Measurements from ENCODE around the gene NOC2L. TPM values are rescaled to one million over a fixed set of nuclear protein-coding genes. Genes with fewer than 3 reads are reported as not detected.
"Not testable (repeated sequence)": the region's sequence is repeated elsewhere in the genome, so short reads cannot be mapped to it uniquely, and the experiment has no call there.

The NOC2L gene
- total RNA-seq, 1 donor from 2014 or later, result 42.5 TPM

GRCh38 chr1:997713-997992 is 38.6 kb upstream of the NOC2L start:
- no peak overlapping the region for H3K4me3 ChIP-seq
- no peak overlapping the region for H3K27ac ChIP-seq
- peaks cover 34% of the 10 kb centered on the region for H3K4me1 ChIP-seq
- peaks cover under 1% of the 10 kb centered on the region for H3K9me3 ChIP-seq
- no peak for TF ChIP-seq POLR2AphosphoS5 (IDR thresholded peaks at IDR 0.05; ENCODE audit: insufficient read depth in 1 of 2, low read depth in 1 of 2)
- TF ChIP-seq POLR2A (IDR thresholded peaks at IDR 0.05), result no peak
- TF ChIP-seq CTCF (IDR thresholded peaks at IDR 0.05), result no peak
- no peak for DNase-seq (ENCODE audit: extremely low spot score in 2 of 2)
- H3K36me3 ChIP-seq, result no peaks in the 10 kb centered on the region
- intact Hi-C loops (cut with DNase I), result no loop called here
- no peaks in the 10 kb centered on the region for H3K27me3 ChIP-seq

GRCh38 chr1:996851-997712 is 38.0 kb upstream of the NOC2L start:
- intact Hi-C loops (cut with DNase I), result no loop called here
- Histone ChIP-seq H3K27me3 (no peaks in the 10 kb centered on the region), H3K27ac (no peak overlapping the region), H3K9me3 (peaks cover 6% of the 10 kb centered on the region), H3K4me1 (peaks cover 31% of the 10 kb centered on the region), H3K4me3 (no peak overlapping the region), H3K36me3 (no peaks in the 10 kb centered on the region)
- DNase-seq (ENCODE audit: extremely low spot score in 2 of 2), result peak in 1 of 2 donors; percentile 83
- TF ChIP-seq POLR2AphosphoS5 (IDR thresholded peaks at IDR 0.05; ENCODE audit: insufficient read depth in 1 of 2, low read depth in 1 of 2), result no peak
- no peak for TF ChIP-seq CTCF (IDR thresholded peaks at IDR 0.05)
- no peak for TF ChIP-seq POLR2A (IDR thresholded peaks at IDR 0.05)

GRCh38 chr1:995665-996633 is 36.9 kb upstream of the NOC2L start:
- H3K9me3 ChIP-seq, result peaks cover 8% of the 10 kb centered on the region
- H3K4me1 ChIP-seq, result peaks cover 20% of the 10 kb centered on the region
- TF ChIP-seq POLR2A (IDR thresholded peaks at IDR 0.05) (no peak), POLR2AphosphoS5 (IDR thresholded peaks at IDR 0.05; ENCODE audit: insufficient read depth in 1 of 2, low read depth in 1 of 2) (no peak), CTCF (IDR thresholded peaks at IDR 0.05) (no peak)
- no peaks in the 10 kb centered on the region for H3K36me3 ChIP-seq
- intact Hi-C loops (cut with DNase I), result no loop called here
- no peak overlapping the region for H3K27ac ChIP-seq
- no peak overlapping the region for H3K4me3 ChIP-seq
- H3K27me3 ChIP-seq, result no peaks in the 10 kb centered on the region
- DNase-seq (ENCODE audit: extremely low spot score in 2 of 2), result peak in 1 of 2 donors; percentile 86

- intact Hi-C loops (cut with DNase I), result not testable (repeated sequence)
Observed at GRCh38 chr1:994546-994945, 35.5 kb upstream of the NOC2L start.

GRCh38 chr1:993379-993995 is 34.4 kb upstream of the NOC2L start:
- Histone ChIP-seq H3K4me1 (peaks cover 10% of the 10 kb centered on the region), H3K36me3 (no peaks in the 10 kb centered on the region), H3K27me3 (no peaks in the 10 kb centered on the region), H3K27ac (no peak overlapping the region), H3K9me3 (peaks cover 8% of the 10 kb centered on the region), H3K4me3 (no peak overlapping the region)
- TF ChIP-seq CTCF (IDR thresholded peaks at IDR 0.05) (no peak), POLR2AphosphoS5 (IDR thresholded peaks at IDR 0.05; ENCODE audit: insufficient read depth in 1 of 2, low read depth in 1 of 2) (no peak), POLR2A (IDR thresholded peaks at IDR 0.05) (no peak)
- no peak for DNase-seq (ENCODE audit: extremely low spot score in 2 of 2)
- intact Hi-C loops (cut with DNase I), result no loop called here

More at GRCh38 chr1:994546-994945, 35.5 kb upstream of the NOC2L start:
- H3K36me3 ChIP-seq; H3K27ac ChIP-seq; DNase-seq (ENCODE audit: extremely low spot score in 2 of 2); H3K4me3 ChIP-seq; H3K9me3 ChIP-seq; H3K27me3 ChIP-seq: not testable (repeated sequence)
- peaks cover 15% of the 10 kb centered on the region for H3K4me1 ChIP-seq

Measured in vagina (tissue), 2 donors.